IPS-20b (cell line): Measurements from ENCODE around the gene PPP1R15B.
A peak's percentile ranks its signal among the peaks of the same experiment; 100 is the strongest.

Experiments used
- H3K27ac ChIP-seq: one replicate; pipeline ENCODE4 v1.5.1; 2013; ENCODE audit warnings: low read length
- H3K27me3 ChIP-seq: 2 replicates; pipeline ENCODE4 v1.6.1; 2013; ENCODE audit warnings: mild to moderate bottlenecking, low read length, inconsistent platforms; ENCODE audit not compliant: insufficient read depth
- H3K36me3 ChIP-seq: 2 replicates; pipeline ENCODE4 v1.6.1; 2013; ENCODE audit warnings: low read depth, mild to moderate bottlenecking, inconsistent platforms, low read length, moderate library complexity; ENCODE audit not compliant: insufficient read depth
- H3K4me1 ChIP-seq: 2 replicates; pipeline ENCODE4 v1.6.1; 2013; ENCODE audit warnings: mild to moderate bottlenecking, control low read depth, inconsistent platforms, low read length, moderate library complexity; ENCODE audit not compliant: insufficient read depth
- H3K4me3 ChIP-seq: 2 replicates; pipeline ENCODE4 v1.5.1; 2013; ENCODE audit warnings: mild to moderate bottlenecking, low read length, inconsistent platforms
- H3K9ac ChIP-seq: 2 replicates; pipeline ENCODE4 v1.6.1; 2013; ENCODE audit warnings: low read depth, mild to moderate bottlenecking, inconsistent platforms, low read length, moderate library complexity
- H3K9me3 ChIP-seq: 2 replicates; pipeline ENCODE4 v1.6.1; 2013; ENCODE audit warnings: mild to moderate bottlenecking, low read depth, low read length, inconsistent platforms; ENCODE audit not compliant: insufficient read depth

PPP1R15B gene

GRCh38 chr1:204358605-204359004 lies 53.0 kb downstream of the PPP1R15B start:
- H3K27me3 ChIP-seq = peaks cover 17% of the 10 kb centered on the region
- H3K9me3 ChIP-seq = no peaks in the 10 kb centered on the region
- H3K36me3 ChIP-seq = no peaks in the 10 kb centered on the region
- no peak overlapping the region for H3K9ac ChIP-seq
- H3K27ac ChIP-seq = no peak overlapping the region
- peaks cover 12% of the 10 kb centered on the region; the same call in 1 of the 2 replicates for H3K4me1 ChIP-seq
- peak overlapping the region; percentile 47; the same call in 1 of the 2 replicates for H3K4me3 ChIP-seq

GRCh38 chr1:204357551-204358490 lies 53.8 kb downstream of the PPP1R15B start:
- no peak overlapping the region for H3K9ac ChIP-seq
- no peaks in the 10 kb centered on the region for H3K36me3 ChIP-seq
- H3K4me1 ChIP-seq = peaks cover 12% of the 10 kb centered on the region; the same call in 1 of the 2 replicates
- no peak overlapping the region for H3K27ac ChIP-seq
- no peaks in the 10 kb centered on the region for H3K9me3 ChIP-seq
- peaks cover 10% of the 10 kb centered on the region for H3K27me3 ChIP-seq
- H3K4me3 ChIP-seq = no peak overlapping the region

GRCh38 chr1:204356997-204357396 lies 54.6 kb downstream of the PPP1R15B start:
- no peaks in the 10 kb centered on the region for H3K36me3 ChIP-seq
- H3K27me3 ChIP-seq = peaks cover 2% of the 10 kb centered on the region
- peaks cover 12% of the 10 kb centered on the region; the same call in 1 of the 2 replicates for H3K4me1 ChIP-seq
- no peak overlapping the region for H3K27ac ChIP-seq
- no peak overlapping the region for H3K4me3 ChIP-seq
- H3K9ac ChIP-seq = no peak overlapping the region
- no peaks in the 10 kb centered on the region for H3K9me3 ChIP-seq

DNA sequence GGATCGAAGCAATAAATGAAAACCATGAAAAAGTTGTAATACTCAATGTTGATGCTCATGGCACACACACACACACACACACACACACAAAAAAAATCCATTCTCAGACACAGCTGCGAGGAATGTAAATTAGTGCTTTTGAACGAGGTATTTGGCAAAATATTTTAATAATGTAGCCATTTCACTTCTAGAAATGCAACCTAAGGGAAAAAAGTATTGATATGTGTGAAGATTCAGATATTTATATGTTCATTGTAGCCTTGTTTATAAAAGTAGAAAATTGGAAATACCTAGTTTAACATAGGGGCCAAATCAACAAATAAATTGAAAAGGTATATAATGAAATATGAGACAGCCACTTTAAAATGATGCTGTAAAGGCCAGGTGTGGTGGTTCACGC lies 55.7 kb downstream of the PPP1R15B start:
- Histone ChIP-seq H3K27ac (no peak overlapping the region), H3K4me1 (peaks cover 17% of the 10 kb centered on the region), H3K9ac (no peak overlapping the region), H3K9me3 (no peaks in the 10 kb centered on the region), H3K4me3 (no peak overlapping the region), H3K27me3 (no peaks in the 10 kb centered on the region), H3K36me3 (no peaks in the 10 kb centered on the region)

- Histone ChIP-seq H3K27ac (no peak overlapping the region), H3K9me3 (no peaks in the 10 kb centered on the region), H3K4me3 (no peak overlapping the region), H3K9ac (no peak overlapping the region), H3K4me1 (peaks cover 24% of the 10 kb centered on the region), H3K27me3 (no peaks in the 10 kb centered on the region), H3K36me3 (no peaks in the 10 kb centered on the region)
Measured at GRCh38 chr1:204354579-204354978, 57.0 kb downstream of the PPP1R15B start.
